HepG2 (cell line): ENCODE data around the gene HLA-G. TPM values are rescaled to one million over a fixed set of nuclear protein-coding genes. Genes with fewer than 3 reads are reported as not detected.

Experiments
- ATAC-seq: fragments of 200-7000 bp; cut with Tn5 transposase; 3 replicates; pipeline ENCODE4 v1.9.1; 2020; ENCODE audit warnings: mild to moderate bottlenecking, moderate library complexity
- BruUV-seq: library from RNA; stranded (reverse); fragments of 400-500 nt; replicated peaks from 2 replicates; lab custom pipeline; 2021; lab: Mats Ljungman, UMichigan
- CTCF ChIA-PET: fragments of 300-600 bp; formaldehyde crosslinking; extraction: SDS; loops from one replicate; lab custom pipeline; 2021; ENCODE audit warnings: low total read pairs, inconsistent platforms, low intra/inter-chr PET ratio; lab: Yijun Ruan, JAX
- POLR2A ChIA-PET: fragments of 350-600 bp; sonication (Branson Sonifier 250); formaldehyde crosslinking; loops from one replicate; lab custom pipeline; 2020; ENCODE audit warnings: antibody characterized with exemption, inconsistent platforms; lab: Yijun Ruan, JAX
- DNase-seq: peaks from one replicate; pipeline ENCODE4 v3.0.0-alpha.2; 2015; ENCODE audit warnings: low spot score
- FAIRE-seq: peaks from 3 replicates; lab custom pipeline; 2011; peaks lifted over from hg19 to GRCh38; lab: Jason Lieb, UNC
- H2AFZ ChIP-seq: one replicate; pipeline ENCODE4 v1.6.1; 2011; ENCODE audit warnings: low read length, inconsistent platforms
- H3K27ac ChIP-seq: fragments of 300-600 bp; 3 replicates; pipeline ENCODE4 v1.8.0; 2011; ENCODE audit warnings: mixed run types, mild to moderate bottlenecking, mixed read lengths, low read length, inconsistent platforms; ENCODE audit not compliant: insufficient read depth; ENCODE audit errors: extremely low read length
- H3K27me3 ChIP-seq, 2 experiments: fragments of 200-600 bp in 1 of 2; 2 replicates in 1 of 2; 3 replicates in 1 of 2; pipeline versions ENCODE4 v1.6.0 to v1.8.0; 2011; ENCODE audit warnings: low read length in 2 of 2, mild to moderate bottlenecking in 2 of 2, moderate library complexity in 2 of 2, inconsistent platforms in 1 of 2; ENCODE audit not compliant: insufficient read depth in 2 of 2, control insufficient read depth in 1 of 2
- H3K36me3 ChIP-seq, 2 experiments: fragments of 200-600 bp in 1 of 2; replicated peaks in 1 of 2; 2 replicates in 1 of 2; 3 replicates in 1 of 2; pipeline versions ENCODE4 v1.5.1 to v1.8.0; 2011; ENCODE audit warnings: low read length in 2 of 2, inconsistent platforms in 1 of 2; ENCODE audit not compliant: insufficient read depth in 2 of 2, control insufficient read depth in 1 of 2
- H3K4me1 ChIP-seq: 2 replicates; pipeline ENCODE4 v1.5.1; 2012; ENCODE audit warnings: low read length, inconsistent platforms; ENCODE audit not compliant: insufficient read depth
- H3K4me2 ChIP-seq: 2 replicates; pipeline ENCODE4 v1.6.0; 2011; ENCODE audit warnings: low read depth, low read length, inconsistent platforms
- H3K4me3 ChIP-seq, 3 experiments: fragments of 200-600 bp in 1 of 3; sonication (generic), shearing (Covaris generic) in 1 of 3; replicated peaks in 1 of 3; 2 replicates each; pipeline ENCODE4 v1.5.1; 2011 to 2016; ENCODE audit warnings: low read length in 3 of 3, inconsistent platforms in 2 of 3, low read depth in 2 of 3, mild to moderate bottlenecking in 2 of 3, control low read depth in 1 of 3, mixed read lengths in 1 of 3; ENCODE audit not compliant: insufficient read depth in 1 of 3
- H3K79me2 ChIP-seq: one replicate; pipeline ENCODE4 v1.6.1; 2011; ENCODE audit warnings: low read length, inconsistent platforms; ENCODE audit not compliant: insufficient read depth
- H3K9ac ChIP-seq: 2 replicates; pipeline ENCODE4 v1.6.0; 2011; ENCODE audit warnings: mild to moderate bottlenecking, low read depth, low read length, inconsistent platforms; ENCODE audit not compliant: insufficient read depth
- H3K9me3 ChIP-seq: 2 replicates; pipeline ENCODE4 v1.5.1; 2012; ENCODE audit warnings: mild to moderate bottlenecking, low read length
- H4K20me1 ChIP-seq: 2 replicates; pipeline ENCODE4 v1.6.0; 2011; ENCODE audit warnings: inconsistent platforms, mild to moderate bottlenecking, low read length, moderate library complexity; ENCODE audit not compliant: insufficient read depth
- GLI4 ChIP-seq: sonication (generic); formaldehyde crosslinking; IDR thresholded peaks from 2 replicates; pipeline ENCODE4 v1.5.1; 2020; ENCODE audit warnings: missing genetic modification reagents, mild to moderate bottlenecking, moderate library complexity, borderline replicate concordance
- RORA ChIP-seq: sonication (generic); formaldehyde crosslinking; IDR thresholded peaks from 2 replicates; pipeline ENCODE4 v1.5.0; 2020; ENCODE audit warnings: mild to moderate bottlenecking, missing genetic modification reagents, moderate library complexity
- SRF ChIP-seq: IDR thresholded peaks from 2 replicates; pipeline ENCODE4 v1.6.1; 2011; ENCODE audit warnings: mild to moderate bottlenecking, low read depth, low read length, moderate library complexity
- ZNF674 ChIP-seq: sonication (generic); formaldehyde crosslinking; IDR thresholded peaks from 2 replicates; pipeline ENCODE4 v1.5.0; 2020; ENCODE audit warnings: low read depth, mild to moderate bottlenecking, missing genetic modification reagents
- ZNF703 ChIP-seq: sonication (generic); formaldehyde crosslinking; IDR thresholded peaks from 2 replicates; pipeline ENCODE4 v1.5.1; 2020; ENCODE audit warnings: missing genetic modification reagents, mild to moderate bottlenecking, moderate library complexity, borderline replicate concordance
- ZNF83 ChIP-seq: sonication (generic); formaldehyde crosslinking; IDR thresholded peaks from 2 replicates; pipeline ENCODE4 v1.4.0; 2020; ENCODE audit warnings: missing genetic modification reagents, mild to moderate bottlenecking, borderline replicate concordance
- WGBS: methylation state at CpG from one replicate; pipeline ENCODE4 v1.1.6; 2017; ENCODE audit warnings: low lambda C conversion rate; 5-methylcytosine and 5-hydroxymethylcytosine counted together
- in situ Hi-C: cut with HindIII; loops from 2 replicates; pipeline ENCODE4 v1.10.0; 2017; ENCODE audit warnings: low pct_unique_long_range_greater_than_20kb; ENCODE audit not compliant: extremely low pct_ligation_motif_present
- intact Hi-C: fragments of 100-400 bp; cut with micrococcal nuclease; formaldehyde crosslinking; loops from one replicate; pipeline ENCODE4 v1.10.0; 2022; ENCODE audit not compliant: unreplicated experiment
- polyA plus RNA-seq, 8 experiments: library from polyadenylated mRNA; depleted of rRNA in 3 of 8; stranded (reverse) in 7 of 8; unstranded in 1 of 8; fragments of >200 nt; fragmentation: Illumina TruSeq in 4 of 8; extraction: Trizol in 4 of 8; gene quantifications; 2 replicates each; pipeline versions ENCODE4 v1.2.1 to v1.2.3, GENCODE V29; 2011 to 2016; ENCODE audit warnings: low read depth in 4 of 8, missing spikeins in 1 of 8, mixed read lengths in 1 of 8; ENCODE audit not compliant: insufficient read depth in 1 of 8
- total RNA-seq, 5 experiments: library from RNA; depleted of rRNA; stranded (reverse); fragments of >200 nt; fragmentation: Illumina TruSeq; extraction: Trizol; gene quantifications; 2 replicates each; pipeline ENCODE4 v1.2.3, GENCODE V29; 2016; ENCODE audit warnings: low read depth in 1 of 5
- TF ChIP-seq, protein P1 (sequence below): sonication (generic); formaldehyde crosslinking; IDR thresholded peaks from 2 replicates; pipeline ENCODE4 v1.5.0; 2020; ENCODE audit warnings: missing genetic modification reagents
- TF ChIP-seq, protein P2 (sequence below): sonication (generic); formaldehyde crosslinking; IDR thresholded peaks from 2 replicates; pipeline ENCODE4 v1.8.1; 2022; ENCODE audit warnings: low read depth, mild to moderate bottlenecking, missing genetic modification reagents

The HLA-G gene
- total and polyA plus RNA-seq, 2 of the 13 experiments (the other 11 are each of a cell fraction or from before 2014, with no cell fraction given): 0.29 to 0.30 TPM

DNA sequence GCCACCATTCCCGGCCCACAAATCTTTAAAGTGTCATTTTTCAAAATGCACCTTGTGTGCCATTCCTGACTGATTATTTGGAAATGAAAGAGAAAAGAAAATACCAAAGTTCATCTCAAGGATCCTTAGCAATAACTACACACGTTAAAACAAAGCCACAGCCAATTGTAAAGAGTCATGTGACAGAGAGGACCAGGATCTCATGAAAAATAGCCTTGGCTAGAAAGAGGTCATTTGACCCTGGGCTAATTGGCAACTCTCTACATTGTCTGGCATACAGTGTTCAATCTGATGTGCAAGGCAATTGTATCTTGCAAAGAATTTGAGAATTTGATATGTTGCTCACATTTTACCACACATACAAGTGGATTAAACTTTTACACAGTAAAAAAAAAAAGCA, 31.6 kb upstream of the HLA-G start:
- intact Hi-C loops: no loop called here
- CTCF ChIA-PET: no interaction called here
- H3K79me2 ChIP-seq: no peaks in the 10 kb centered on the region

More for the DNA sequence above, 31.6 kb upstream of the HLA-G start:
- Histone ChIP-seq H3K9ac (no peak overlapping the region), H3K27ac (no peak overlapping the region), H3K4me2 (no peak overlapping the region), H3K36me3 (no peaks in the 10 kb centered on the region), H2AFZ (no peak overlapping the region), H3K27me3 (peaks cover 0 to 21% of the 10 kb centered on the region in 2 experiments; a peak in 4 of 5 replicates), H3K4me1 (no peaks in the 10 kb centered on the region), H3K9me3 (no peaks in the 10 kb centered on the region), H4K20me1 (no peaks in the 10 kb centered on the region), H3K4me3 (no peak overlapping the region)
- no peak for FAIRE-seq
- BruUV-seq: no TSS peak
- in situ Hi-C loops: no loop called here
- TF ChIP-seq ZNF83 (CRISPR knock-in tag): no peak
- no peak for TF ChIP-seq SRF
- no peak for TF ChIP-seq GLI4 (CRISPR knock-in tag)
- no peak for TF ChIP-seq ZNF674 (CRISPR knock-in tag)
- TF ChIP-seq, protein P1, sequence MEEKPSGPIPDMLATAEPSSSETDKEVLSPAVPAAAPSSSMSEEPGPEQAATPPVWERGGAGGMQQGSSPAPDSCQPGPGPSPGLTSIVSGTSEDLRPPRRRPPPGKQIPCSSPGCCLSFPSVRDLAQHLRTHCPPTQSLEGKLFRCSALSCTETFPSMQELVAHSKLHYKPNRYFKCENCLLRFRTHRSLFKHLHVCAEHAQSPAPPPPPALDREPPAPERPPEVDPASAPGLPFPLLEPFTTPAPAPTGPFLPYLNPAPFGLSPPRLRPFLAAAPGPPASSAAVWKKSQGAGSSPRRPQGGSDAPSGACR (CRISPR knock-in tag): no peak
- TF ChIP-seq ZNF703: no peak
- TF ChIP-seq, protein P2, sequence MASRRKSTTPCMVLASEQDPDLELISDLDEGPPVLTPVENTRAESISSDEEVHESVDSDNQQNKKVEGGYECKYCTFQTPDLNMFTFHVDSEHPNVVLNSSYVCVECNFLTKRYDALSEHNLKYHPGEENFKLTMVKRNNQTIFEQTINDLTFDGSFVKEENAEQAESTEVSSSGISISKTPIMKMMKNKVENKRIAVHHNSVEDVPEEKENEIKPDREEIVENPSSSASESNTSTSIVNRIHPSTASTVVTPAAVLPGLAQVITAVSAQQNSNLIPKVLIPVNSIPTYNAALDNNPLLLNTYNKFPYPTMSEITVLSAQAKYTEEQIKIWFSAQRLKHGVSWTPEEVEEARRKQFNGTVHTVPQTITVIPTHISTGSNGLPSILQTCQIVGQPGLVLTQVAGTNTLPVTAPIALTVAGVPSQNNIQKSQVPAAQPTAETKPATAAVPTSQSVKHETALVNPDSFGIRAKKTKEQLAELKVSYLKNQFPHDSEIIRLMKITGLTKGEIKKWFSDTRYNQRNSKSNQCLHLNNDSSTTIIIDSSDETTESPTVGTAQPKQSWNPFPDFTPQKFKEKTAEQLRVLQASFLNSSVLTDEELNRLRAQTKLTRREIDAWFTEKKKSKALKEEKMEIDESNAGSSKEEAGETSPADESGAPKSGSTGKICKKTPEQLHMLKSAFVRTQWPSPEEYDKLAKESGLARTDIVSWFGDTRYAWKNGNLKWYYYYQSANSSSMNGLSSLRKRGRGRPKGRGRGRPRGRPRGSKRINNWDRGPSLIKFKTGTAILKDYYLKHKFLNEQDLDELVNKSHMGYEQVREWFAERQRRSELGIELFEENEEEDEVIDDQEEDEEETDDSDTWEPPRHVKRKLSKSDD: no peak
- TF ChIP-seq RORA (CRISPR knock-in tag): no peak
- POLR2A ChIA-PET: no interaction called here
- 0% methylated on average over 2 of the region's 2 CpGs for WGBS
- no peak for DNase-seq
- no peak for ATAC-seq
